KG1 (cell line): ENCODE measurements around the gene RAPGEF4.

ENCODE experiments used
- DNase-seq: peaks from one replicate; lab custom pipeline; 2025; lab: John Stamatoyannopoulos, UW

RAPGEF4 gene

DNA sequence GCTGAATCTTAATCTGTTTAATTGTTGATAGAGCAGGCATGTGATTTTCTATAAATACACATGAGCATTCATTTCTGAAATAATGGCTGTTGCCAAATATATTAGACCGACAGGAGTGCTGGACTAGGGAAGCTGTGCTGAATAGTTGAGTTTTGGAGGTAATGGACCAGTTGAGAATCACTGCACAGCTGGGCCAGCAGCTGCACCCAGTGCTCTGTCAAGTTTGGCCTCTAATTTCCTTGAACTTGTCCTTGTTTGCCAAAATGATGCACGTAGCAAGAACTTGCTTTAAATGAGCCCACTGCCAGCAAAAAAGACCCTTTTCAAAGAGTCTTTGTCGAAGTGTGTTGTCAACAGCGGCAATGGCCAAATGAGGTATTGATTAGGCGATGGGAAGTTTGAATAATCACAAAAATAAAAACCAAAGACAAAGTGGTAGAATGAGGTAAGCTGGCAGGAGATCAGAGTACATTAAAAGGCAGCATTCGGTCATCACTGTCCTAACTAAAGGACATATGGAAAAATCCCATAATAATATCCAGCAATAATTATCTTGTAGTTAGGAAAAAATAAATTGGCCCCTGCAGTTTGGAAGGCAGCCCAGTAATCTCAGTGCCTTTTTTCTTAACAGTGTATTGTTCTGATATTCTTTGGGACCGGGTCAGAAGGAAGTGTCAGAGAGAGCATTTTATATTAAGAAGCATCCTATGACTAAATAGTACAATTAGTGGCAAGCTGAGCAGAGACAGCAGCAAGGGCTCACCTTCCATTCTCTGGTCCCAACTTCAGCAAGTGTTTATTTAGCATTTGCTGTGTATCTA, 126.2 kb downstream of the RAPGEF4 start:
- DNase-seq = no peak

DNA sequence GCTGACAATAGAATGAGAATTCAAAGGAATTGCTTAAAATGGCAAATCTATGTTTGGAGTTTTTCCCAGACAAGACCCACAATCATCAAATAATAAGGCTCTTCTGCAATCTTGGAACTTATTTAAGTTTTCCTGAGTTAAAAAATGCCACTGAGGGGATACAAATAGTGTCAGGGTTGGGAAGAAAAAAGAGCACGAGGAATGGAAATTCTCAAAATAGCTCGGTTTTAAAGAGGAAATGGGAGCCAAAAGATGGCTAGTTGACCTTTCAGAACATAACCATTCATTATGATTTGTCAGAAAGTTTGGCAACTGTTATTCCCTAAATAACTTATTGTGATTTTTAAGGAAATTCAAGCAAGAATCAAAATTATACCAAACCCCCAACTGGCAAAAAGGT, 127.7 kb downstream of the RAPGEF4 start:
- DNase-seq = no peak

GRCh38 chr2:172864182-172864581, 128.5 kb downstream of the RAPGEF4 start:
- DNase-seq = no peak

GRCh38 chr2:172865422-172865821, 129.8 kb downstream of the RAPGEF4 start:
- no peak for DNase-seq

DNA sequence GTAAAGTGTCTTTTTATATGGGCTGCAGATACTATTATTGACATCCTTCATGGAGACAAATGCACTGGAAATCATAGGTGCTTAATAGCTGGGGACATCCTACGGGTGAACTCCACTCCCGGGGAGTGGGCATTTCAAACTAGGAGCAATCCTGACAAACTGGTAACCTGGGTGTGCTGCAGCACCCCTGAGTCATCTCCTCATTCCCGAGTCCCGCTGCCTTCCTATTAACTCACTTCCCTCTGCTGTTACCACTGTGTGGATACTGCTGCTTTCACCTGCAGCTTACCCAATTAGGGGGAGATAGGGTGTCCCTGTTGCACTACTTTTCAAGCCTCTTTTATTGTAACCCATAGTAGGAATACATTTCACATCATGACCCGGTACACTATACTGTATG, 134.2 kb downstream of the RAPGEF4 start:
- DNase-seq = no peak

GRCh38 chr2:172870396-172870795, 134.8 kb downstream of the RAPGEF4 start:
- no peak for DNase-seq

- DNase-seq = no peak
Observed at GRCh38 chr2:172877826-172878225, 142.2 kb downstream of the RAPGEF4 start.

- no peak for DNase-seq
Observed at GRCh38 chr2:172878260-172878659, 142.6 kb downstream of the RAPGEF4 start.

DNA sequence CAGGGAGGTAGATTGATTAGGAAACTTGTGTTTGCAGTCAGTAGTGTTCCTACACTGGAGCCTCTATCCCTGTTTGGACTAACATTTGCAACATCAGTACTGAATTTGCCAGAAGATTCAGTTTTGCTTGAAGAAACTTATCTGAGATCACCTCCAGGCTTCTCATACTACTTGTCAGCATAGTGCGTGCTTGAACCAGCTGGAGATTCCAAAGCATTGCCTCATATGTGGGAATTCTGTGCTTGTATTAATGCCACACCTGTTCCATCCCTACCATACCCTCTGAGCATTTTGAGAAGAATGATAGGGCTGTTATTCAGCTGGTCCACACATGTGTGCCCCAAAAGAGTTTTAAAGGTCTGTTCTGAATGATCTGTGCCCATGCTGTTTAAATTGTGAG, 148.7 kb downstream of the RAPGEF4 start:
- no peak for DNase-seq

DNA sequence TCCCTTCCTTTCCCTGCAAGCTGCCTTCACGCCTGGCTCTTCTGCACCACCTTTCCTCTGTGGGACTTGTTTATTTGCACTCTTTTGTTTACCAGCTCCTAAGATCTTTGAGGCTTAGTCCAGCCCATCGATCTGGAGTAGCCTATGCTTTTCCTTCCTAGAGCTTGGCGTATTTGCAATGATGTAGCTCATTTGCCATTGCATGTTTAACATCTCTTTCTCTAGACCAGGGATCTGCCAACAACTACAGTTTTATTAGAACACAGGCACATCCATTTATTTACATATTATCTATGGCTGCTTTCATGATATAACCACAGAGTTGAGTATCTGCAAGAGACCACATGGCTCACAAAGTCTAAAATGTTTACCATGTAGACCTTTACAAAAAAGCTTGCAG, 150.4 kb downstream of the RAPGEF4 start:
- DNase-seq = no peak

DNA sequence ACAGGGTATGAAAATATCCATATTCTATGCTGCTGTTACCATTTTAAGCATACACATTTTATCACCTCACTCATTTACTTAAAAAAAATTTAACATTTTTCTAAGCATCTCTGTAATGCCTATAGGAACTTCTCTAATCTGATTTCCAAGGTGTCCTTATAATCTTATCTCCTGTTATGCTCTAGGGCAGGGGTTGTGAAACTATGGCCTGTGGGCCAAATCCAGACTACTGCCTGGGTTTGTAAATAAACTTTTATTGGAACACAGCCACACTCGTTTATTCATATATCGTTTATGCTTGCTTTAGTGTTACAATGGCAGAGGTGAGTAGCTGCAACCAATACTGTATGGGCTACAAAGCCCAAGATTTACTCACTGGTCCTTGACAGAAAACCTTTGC, 151.6 kb downstream of the RAPGEF4 start:
- no peak for DNase-seq

GRCh38 chr2:172888714-172889669, 153.3 kb downstream of the RAPGEF4 start:
- no peak for DNase-seq

- DNase-seq = no peak
Observed at GRCh38 chr2:172889768-172890430, 154.3 kb downstream of the RAPGEF4 start.

DNA sequence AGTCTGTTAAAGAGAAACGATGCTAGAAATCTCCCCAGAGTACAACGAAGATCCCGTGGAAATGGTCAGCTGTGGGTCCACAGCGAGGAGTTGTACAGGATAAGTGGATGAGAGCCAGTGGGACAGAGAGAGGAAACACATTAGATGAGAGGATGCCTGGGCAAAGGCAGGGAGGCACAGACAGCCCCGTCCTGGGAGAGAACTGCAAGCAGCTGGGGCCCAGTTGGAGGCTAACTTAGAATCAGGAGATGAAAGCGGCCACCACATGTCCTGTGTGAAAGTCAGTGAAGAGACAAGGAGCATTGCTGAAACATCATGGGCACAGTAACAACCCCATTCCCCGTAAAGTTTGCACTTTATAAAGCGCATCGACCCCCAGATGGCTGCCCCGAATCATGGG, 157.5 kb downstream of the RAPGEF4 start:
- no peak for DNase-seq

GRCh38 chr2:172893671-172894070, 158.0 kb downstream of the RAPGEF4 start:
- DNase-seq = no peak

DNA sequence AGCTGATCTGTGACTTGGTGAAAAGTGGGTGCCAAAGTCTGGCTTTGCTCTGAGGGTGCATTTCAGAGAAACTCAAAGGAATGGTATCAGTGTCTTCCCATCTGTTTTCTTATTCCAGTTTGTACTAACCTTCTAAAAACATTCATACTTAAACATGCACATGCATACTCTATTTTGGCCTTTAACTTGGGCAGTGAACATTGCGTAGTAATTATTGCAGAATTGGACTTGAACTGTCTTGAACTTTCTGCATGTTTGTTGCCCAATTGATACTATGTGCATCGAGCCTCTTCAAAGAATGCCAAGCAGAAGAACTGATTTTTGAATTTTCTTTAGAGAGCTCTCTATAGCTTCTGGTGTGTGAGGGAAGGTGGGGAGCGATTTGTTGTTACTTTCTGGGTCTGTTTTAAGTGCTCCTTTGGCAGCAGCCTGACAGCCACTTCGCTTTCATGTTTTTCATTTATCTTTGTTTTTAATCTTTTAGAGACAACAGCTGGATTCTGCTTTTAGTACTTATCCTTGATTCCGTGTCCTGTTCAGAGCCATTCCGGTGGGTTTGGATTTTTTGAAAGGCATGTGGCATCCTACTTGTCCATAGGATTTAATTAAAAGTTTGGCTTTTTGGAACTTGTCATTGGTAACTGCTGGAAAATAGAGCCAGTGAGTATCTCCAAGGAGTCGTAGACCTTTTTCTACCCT, 159.2 kb downstream of the RAPGEF4 start:
- DNase-seq = no peak

DNA sequence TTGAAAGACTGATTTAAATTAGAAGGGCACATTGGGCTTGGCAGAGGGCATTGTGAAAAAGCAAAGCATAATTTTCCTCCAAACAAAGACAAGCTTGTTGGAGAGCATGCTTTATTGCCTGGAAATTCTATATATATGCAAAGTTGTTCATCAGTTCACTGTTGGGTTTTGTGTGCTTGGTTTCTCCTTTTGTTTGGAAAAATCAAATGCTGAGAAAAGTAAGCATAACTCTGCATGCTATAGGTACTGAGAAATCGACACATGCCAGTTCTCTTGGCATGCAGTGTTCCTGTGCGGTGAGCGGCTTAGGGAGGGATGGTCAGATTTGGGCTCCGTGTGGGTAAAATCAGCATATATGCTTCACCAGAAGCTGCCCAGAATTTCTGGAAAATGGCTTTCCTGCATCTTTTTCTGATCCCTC, 161.0 kb downstream of the RAPGEF4 start:
- no peak for DNase-seq

GRCh38 chr2:172900871-172901270, 165.2 kb downstream of the RAPGEF4 start:
- no peak for DNase-seq

DNA sequence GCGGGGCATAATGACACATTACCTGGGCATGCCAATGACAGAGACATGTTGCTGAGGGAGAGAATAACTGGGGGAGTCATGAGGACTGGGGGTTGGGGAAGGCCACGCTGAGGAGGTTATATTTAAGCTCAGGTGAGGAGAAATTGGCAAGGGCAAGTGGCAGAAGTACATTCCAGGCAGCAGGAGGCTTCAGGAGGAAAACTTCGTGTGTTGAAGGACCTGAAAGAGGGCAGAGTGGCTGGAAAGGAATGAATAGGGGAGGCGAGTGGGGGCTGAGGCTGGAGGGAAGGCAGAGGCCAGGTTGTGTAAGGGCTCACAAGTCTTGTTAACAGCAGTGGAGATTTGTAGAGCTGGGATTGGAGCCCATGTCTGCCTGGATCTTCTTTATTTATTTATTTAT, 166.3 kb downstream of the RAPGEF4 start:
- no peak for DNase-seq

DNA sequence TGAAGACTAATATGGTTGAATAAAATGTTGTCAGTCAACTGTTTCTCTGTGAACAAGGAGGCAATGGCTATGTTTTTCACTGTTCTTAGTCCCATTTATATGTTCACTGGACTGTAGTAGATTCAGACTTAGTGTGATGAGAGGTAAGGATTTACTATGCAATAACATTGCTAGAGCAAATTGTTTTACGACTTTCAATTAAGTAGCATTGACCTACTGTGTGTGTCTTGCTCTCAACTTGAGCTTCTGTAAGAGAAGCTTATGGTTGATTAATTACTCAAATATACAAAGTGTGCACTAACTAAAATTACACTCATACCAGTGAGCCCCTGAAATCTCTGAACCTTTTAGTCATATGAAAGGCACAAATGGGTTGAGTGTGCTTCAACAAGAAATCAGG, 168.6 kb downstream of the RAPGEF4 start:
- DNase-seq = no peak

DNA sequence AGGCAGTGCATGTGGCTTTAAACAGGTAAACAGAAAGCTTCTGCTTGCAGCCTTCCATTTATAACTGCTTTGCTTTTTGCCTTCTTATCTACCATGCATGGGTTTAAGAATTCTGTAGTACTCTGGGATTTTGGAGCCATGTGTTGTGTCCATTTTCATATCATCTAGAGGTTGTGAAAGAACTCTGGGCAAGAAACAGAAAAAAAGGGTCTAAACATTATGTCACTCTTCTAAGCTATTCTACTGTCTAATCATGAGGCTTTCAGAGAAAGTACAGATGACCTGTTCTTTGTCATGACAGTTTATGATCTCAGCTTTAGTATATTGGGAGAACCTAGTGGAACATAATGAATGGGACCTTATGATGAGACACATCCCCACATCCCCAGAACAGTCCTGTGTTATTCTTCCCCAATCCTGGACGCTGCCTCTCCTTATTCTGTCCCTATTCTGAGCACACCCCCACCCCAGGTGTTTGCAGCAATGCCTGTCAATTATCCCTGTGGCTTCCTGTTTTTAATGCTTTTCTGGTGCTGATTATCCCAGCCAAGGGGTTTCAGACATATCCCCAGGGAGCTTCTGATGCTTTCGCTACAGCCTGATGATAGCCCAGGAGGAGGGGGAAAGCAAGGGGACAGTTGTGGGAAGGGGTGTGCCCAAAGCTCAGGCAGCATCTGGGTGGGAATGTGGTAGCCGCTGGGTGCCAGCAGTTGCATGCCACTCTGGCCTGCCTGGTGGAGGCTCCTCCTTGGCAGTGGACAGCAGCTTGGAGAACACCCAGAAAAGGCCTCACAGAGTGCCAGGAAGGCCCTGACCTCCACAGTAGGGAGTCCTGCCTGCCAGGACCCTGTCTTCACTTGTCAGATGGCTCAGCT, 170.5 kb downstream of the RAPGEF4 start:
- no peak for DNase-seq
